Measurements from ENCODE around the gene RCC1.
A peak's percentile ranks its signal among the peaks of the same experiment; 100 is the strongest.
"Not testable (repeated sequence)": the region's sequence is repeated elsewhere in the genome, so short reads cannot be mapped to it uniquely, and the experiment has no call there.

RCC1 gene

GRCh38 chr1:28512058-28512611 is 6.3 kb downstream of the RCC1 start:
- DNase-seq (ENCODE audit: low spot score): no peak

- DNase-seq (ENCODE audit: low spot score): not testable (repeated sequence)
These were observed 8.6 kb downstream of the RCC1 start for GRCh38 chr1:28514445-28514933.

- no peak for DNase-seq (ENCODE audit: low spot score)
These were observed 10.7 kb downstream of the RCC1 start for GRCh38 chr1:28516518-28516956.

- DNase-seq (ENCODE audit: low spot score): no peak
These were observed 11.8 kb downstream of the RCC1 start for GRCh38 chr1:28517649-28517999.

GRCh38 chr1:28518000-28518744 is 12.3 kb downstream of the RCC1 start:
- DNase-seq (ENCODE audit: low spot score): peak; percentile 87

GRCh38 chr1:28518745-28519341 is 13.0 kb downstream of the RCC1 start:
- DNase-seq (ENCODE audit: low spot score): peak; percentile 32

GRCh38 chr1:28519946-28520725 is 14.3 kb downstream of the RCC1 start:
- no peak for DNase-seq (ENCODE audit: low spot score)

- DNase-seq (ENCODE audit: low spot score): not testable (repeated sequence)
These were observed 15.0 kb downstream of the RCC1 start for GRCh38 chr1:28520796-28521195.

- DNase-seq (ENCODE audit: low spot score): no peak
These were observed 15.8 kb downstream of the RCC1 start for GRCh38 chr1:28521502-28522164.

GRCh38 chr1:28522537-28522936 is 16.7 kb downstream of the RCC1 start:
- DNase-seq (ENCODE audit: low spot score): not testable (repeated sequence)

GRCh38 chr1:28525002-28525642 is 19.3 kb downstream of the RCC1 start:
- not testable (repeated sequence) for DNase-seq (ENCODE audit: low spot score)

- no peak for DNase-seq (ENCODE audit: low spot score)
These were observed 21.0 kb downstream of the RCC1 start for GRCh38 chr1:28526886-28527285.

- no peak for DNase-seq (ENCODE audit: low spot score)
These were observed 24.6 kb downstream of the RCC1 start for GRCh38 chr1:28530456-28530855.

GRCh38 chr1:28534671-28535070 is 28.8 kb downstream of the RCC1 start:
- no peak for DNase-seq (ENCODE audit: low spot score)

GRCh38 chr1:28535180-28535579 is 29.3 kb downstream of the RCC1 start:
- no peak for DNase-seq (ENCODE audit: low spot score)

GRCh38 chr1:28537457-28538199 is 31.8 kb downstream of the RCC1 start:
- no peak for DNase-seq (ENCODE audit: low spot score)

GRCh38 chr1:28538286-28538685 is 32.4 kb downstream of the RCC1 start:
- DNase-seq (ENCODE audit: low spot score): no peak

- no peak for DNase-seq (ENCODE audit: low spot score)
These were observed 34.8 kb downstream of the RCC1 start for GRCh38 chr1:28540651-28541050.

GRCh38 chr1:28541414-28542015 is 35.7 kb downstream of the RCC1 start:
- DNase-seq (ENCODE audit: low spot score): not testable (repeated sequence)

- DNase-seq (ENCODE audit: low spot score): no peak
These were observed 39.4 kb downstream of the RCC1 start for GRCh38 chr1:28545246-28545628.

Data from LoVo (cell line).